MM.1S (cell line): ENCODE measurements around the gene PDCD7.

Source experiments
- EZH2 ChIP-seq: fragments of 300-600 bp; sonication (generic); optimal IDR thresholded peaks from 2 replicates; pipeline ENCODE3; 2017; ENCODE audit warnings: low read depth, mild to moderate bottlenecking, antibody characterized with exemption, low read length, mixed read lengths
- EZH2phosphoT487 ChIP-seq: fragments of 300-600 bp; sonication (generic); IDR thresholded peaks from 2 replicates; pipeline ENCODE4 v1.6.1; 2018; ENCODE audit warnings: antibody characterized with exemption, low read length
- TF ChIP-seq, protein P1 (sequence below): fragments of 300-600 bp; sonication (generic); IDR thresholded peaks from 2 replicates; pipeline ENCODE4 v1.5.1; 2016; ENCODE audit warnings: antibody characterized with exemption, low read length, mixed read lengths

DNA sequence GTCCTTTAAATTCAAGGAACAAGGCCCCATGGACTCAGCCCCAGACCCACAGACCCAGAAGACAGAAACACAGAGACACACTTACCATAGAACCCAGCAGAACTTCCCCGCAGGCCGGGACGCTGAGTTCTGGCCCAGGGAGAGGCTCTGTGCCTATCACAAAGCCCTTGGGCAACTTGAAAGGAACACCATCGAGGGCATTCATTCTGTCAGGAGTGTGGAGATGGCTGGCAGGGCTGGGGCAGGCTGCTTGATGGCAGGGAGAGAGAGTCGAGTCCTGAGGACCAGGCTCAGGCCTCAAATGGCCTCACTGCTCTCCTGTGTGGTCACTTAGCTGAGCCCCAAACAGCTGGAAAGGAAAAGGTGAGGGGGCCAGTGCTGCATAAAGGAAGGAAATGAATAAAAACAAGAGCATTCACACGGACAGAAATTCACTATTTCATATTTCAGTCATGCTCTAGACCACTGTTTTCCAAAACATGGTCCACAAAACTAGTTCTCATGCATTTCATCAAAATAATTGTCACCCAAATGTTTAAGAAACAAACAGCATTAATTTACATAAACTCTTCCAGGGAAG, 27.5 kb downstream of the PDCD7 start:
- TF ChIP-seq EZH2phosphoT487 (no peak), EZH2 (no peak)
- TF ChIP-seq, protein P1, sequence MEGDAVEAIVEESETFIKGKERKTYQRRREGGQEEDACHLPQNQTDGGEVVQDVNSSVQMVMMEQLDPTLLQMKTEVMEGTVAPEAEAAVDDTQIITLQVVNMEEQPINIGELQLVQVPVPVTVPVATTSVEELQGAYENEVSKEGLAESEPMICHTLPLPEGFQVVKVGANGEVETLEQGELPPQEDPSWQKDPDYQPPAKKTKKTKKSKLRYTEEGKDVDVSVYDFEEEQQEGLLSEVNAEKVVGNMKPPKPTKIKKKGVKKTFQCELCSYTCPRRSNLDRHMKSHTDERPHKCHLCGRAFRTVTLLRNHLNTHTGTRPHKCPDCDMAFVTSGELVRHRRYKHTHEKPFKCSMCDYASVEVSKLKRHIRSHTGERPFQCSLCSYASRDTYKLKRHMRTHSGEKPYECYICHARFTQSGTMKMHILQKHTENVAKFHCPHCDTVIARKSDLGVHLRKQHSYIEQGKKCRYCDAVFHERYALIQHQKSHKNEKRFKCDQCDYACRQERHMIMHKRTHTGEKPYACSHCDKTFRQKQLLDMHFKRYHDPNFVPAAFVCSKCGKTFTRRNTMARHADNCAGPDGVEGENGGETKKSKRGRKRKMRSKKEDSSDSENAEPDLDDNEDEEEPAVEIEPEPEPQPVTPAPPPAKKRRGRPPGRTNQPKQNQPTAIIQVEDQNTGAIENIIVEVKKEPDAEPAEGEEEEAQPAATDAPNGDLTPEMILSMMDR: no peak
